H1 (cell line): ENCODE measurements around the gene UBAC1. TPM values are rescaled to one million over a fixed set of nuclear protein-coding genes. Genes with fewer than 3 reads are reported as not detected.

Experiments
- ATF2 ChIP-seq: IDR thresholded peaks from 2 replicates; pipeline ENCODE4 v1.6.1; 2012; ENCODE audit warnings: low read length, inconsistent platforms
- BRCA1 ChIP-seq: IDR thresholded peaks from 2 replicates; pipeline ENCODE4 v1.6.1; 2012; ENCODE audit warnings: low read depth, low read length, improper control_type of control experiment
- CTCF ChIP-seq, 3 experiments: IDR thresholded peaks; 1 replicate in 2 of 3; 2 replicates in 1 of 3; pipeline versions ENCODE4 v1.5.1 to v1.6.1; 2011; ENCODE audit warnings: low read length in 3 of 3, mild to moderate bottlenecking in 3 of 3, inconsistent platforms in 2 of 3, low read depth in 1 of 3, moderate library complexity in 1 of 3; ENCODE audit not compliant: insufficient read depth in 1 of 3; ENCODE audit errors: control extremely low read depth in 1 of 3
- EP300 ChIP-seq, 2 experiments: IDR thresholded peaks; 1 replicate in 1 of 2; 2 replicates in 1 of 2; pipeline ENCODE4 v1.6.1; 2011 to 2012; ENCODE audit warnings: low read depth in 2 of 2, low read length in 2 of 2, mild to moderate bottlenecking in 2 of 2, borderline replicate concordance in 1 of 2, inconsistent platforms in 1 of 2, moderate library complexity in 1 of 2
- HDAC2 ChIP-seq, 2 experiments: fragments of 300-600 bp in 1 of 2; sonication (generic) in 1 of 2; IDR thresholded peaks; 2 replicates each; pipeline ENCODE4 v1.6.1; 2011 to 2012; ENCODE audit warnings: low read depth in 2 of 2, low read length in 2 of 2, mild to moderate bottlenecking in 2 of 2, moderate library complexity in 2 of 2, borderline replicate concordance in 1 of 2, inconsistent platforms in 1 of 2
- KDM4A ChIP-seq: IDR thresholded peaks from one replicate; pipeline ENCODE4 v1.7.1; 2012; ENCODE audit warnings: low read depth, mild to moderate bottlenecking, moderate library complexity, low read length, inconsistent platforms; ENCODE audit not compliant: severe bottlenecking
- POU5F1 ChIP-seq: IDR thresholded peaks from 2 replicates; pipeline ENCODE4 v1.6.1; 2011; ENCODE audit warnings: low read depth, mild to moderate bottlenecking, low read length, moderate library complexity
- SRF ChIP-seq: IDR thresholded peaks from 2 replicates; pipeline ENCODE4 v1.6.1; 2011; ENCODE audit warnings: mild to moderate bottlenecking, low read depth, low read length, moderate library complexity
- TBP ChIP-seq: IDR thresholded peaks from 2 replicates; pipeline ENCODE4 v1.6.1; 2011; ENCODE audit warnings: low read depth, low read length, improper control_type of control experiment
- polyA plus RNA-seq, 7 experiments: library from polyadenylated mRNA; depleted of rRNA in 3 of 7; stranded (reverse) in 5 of 7; unstranded in 2 of 7; fragments of >200 nt in 5 of 7; fragments of 200-250 nt in 2 of 7; gene quantifications; 1 replicate in 5 of 7; 2 replicates in 1 of 7; 4 replicates in 1 of 7; pipeline versions ENCODE4 v1.2.1 to v1.2.3, GENCODE V29; 2011 to 2013; ENCODE audit warnings: missing spikeins in 2 of 7, mixed read lengths in 2 of 7
- total RNA-seq: library from RNA; stranded (reverse); fragmentation: NEBNext Ultra II Directional; extraction: Animal tissue kit (Norgen Biotek cat#: 25700); gene quantifications from 2 replicates; pipeline ENCODE4 v1.2.1, GENCODE V29; 2021

The UBAC1 gene
- total and polyA plus RNA-seq, 2 of the 8 experiments (the other 6 are each of a cell fraction or from before 2014, with no cell fraction given): 59.3 to 85.2 TPM

- TF ChIP-seq CTCF (IDR thresholded peaks at IDR 0.05; ENCODE audit: control extremely low read depth in 1 of 3, insufficient read depth in 1 of 3, low read depth in 1 of 3, low read length in 3 of 3): no peak
- TF ChIP-seq EP300 (IDR thresholded peaks at IDR 0.05; ENCODE audit: borderline replicate concordance in 1 of 2, low read depth in 2 of 2, low read length in 2 of 2): no peak
- TF ChIP-seq ATF2: no peak
- no peak for TF ChIP-seq HDAC2 (IDR thresholded peaks at IDR 0.05; ENCODE audit: borderline replicate concordance in 1 of 2, low read depth in 2 of 2, low read length in 2 of 2)
- no peak for TF ChIP-seq TBP
- TF ChIP-seq BRCA1: no peak
- TF ChIP-seq KDM4A: no peak
- no peak for TF ChIP-seq SRF
- TF ChIP-seq POU5F1: no peak
These were observed 16.5 kb downstream of the UBAC1 start (continued) for GRCh38 chr9:135944444-135945252.
